GM21381 (cell line): ENCODE data around the gene TMSB4Y.

Experiments used
- ATAC-seq: cut with Tn5 transposase; IDR thresholded peaks from one replicate; pipeline ENCODE4 v1.9.1; 2021; ENCODE audit warnings: mild to moderate bottlenecking, moderate library complexity; ENCODE audit not compliant: unreplicated experiment

Gene TMSB4Y

GRCh38 chrY:13703568-13703968 lies at the start of gene TMSB4Y:
Gene TMSB4Y (plus strand): TSS chrY:13703899.
- ATAC-seq, result peak; percentile 95

- no peak for ATAC-seq
Observed at GRCh38 chrY:13664162-13664561, 39.5 kb upstream of the TMSB4Y start.

- ATAC-seq, result no peak
Observed at GRCh38 chrY:13671122-13671521, 32.6 kb upstream of the TMSB4Y start.

GRCh38 chrY:13702276-13702675 lies 1.4 kb upstream of the TMSB4Y start:
- ATAC-seq, result no peak

GRCh38 chrY:13704121-13704930 lies 627 bp downstream of the TMSB4Y start:
- ATAC-seq, result no peak

GRCh38 chrY:13705197-13705596 lies 1.5 kb downstream of the TMSB4Y start:
- no peak for ATAC-seq

GRCh38 chrY:13708038-13708437 lies 4.3 kb downstream of the TMSB4Y start:
- no peak for ATAC-seq

- ATAC-seq, result no peak
Observed at GRCh38 chrY:13718996-13719395, 15.3 kb downstream of the TMSB4Y start.

- ATAC-seq, result no peak
Observed at GRCh38 chrY:13729517-13729916, 25.8 kb downstream of the TMSB4Y start.

GRCh38 chrY:13738618-13739017 lies 34.9 kb downstream of the TMSB4Y start:
- ATAC-seq, result no peak

GRCh38 chrY:13751289-13752071 lies 47.8 kb downstream of the TMSB4Y start:
- peak; percentile 85 for ATAC-seq

- ATAC-seq, result no peak
Observed at GRCh38 chrY:13754661-13755060, 51.0 kb downstream of the TMSB4Y start.
